IPS DF 6.9 (cell line): ENCODE data around the gene MAGEF1.
A peak's percentile ranks its signal among the peaks of the same experiment; 100 is the strongest.

Experiments used
- DNase-seq: peaks from one replicate; pipeline ENCODE4 v3.0.0-alpha.2; 2013; ENCODE audit warnings: low read depth, low spot score
- H3K27ac ChIP-seq: one replicate; pipeline ENCODE4 v1.5.1; 2013; ENCODE audit warnings: low read length, control low read depth
- H3K27me3 ChIP-seq: 2 replicates; pipeline ENCODE4 v1.6.1; 2013; ENCODE audit warnings: mild to moderate bottlenecking, low read length; ENCODE audit not compliant: control insufficient read depth, insufficient read depth
- H3K36me3 ChIP-seq: 2 replicates; pipeline ENCODE4 v1.6.1; 2013; ENCODE audit warnings: low read length; ENCODE audit not compliant: control insufficient read depth, insufficient read depth
- H3K4me1 ChIP-seq: 2 replicates; pipeline ENCODE4 v1.6.1; 2013; ENCODE audit warnings: low read length; ENCODE audit not compliant: control insufficient read depth, insufficient read depth
- H3K4me3 ChIP-seq: 2 replicates; pipeline ENCODE4 v1.5.1; 2013; ENCODE audit warnings: mild to moderate bottlenecking, low read length
- H3K9me3 ChIP-seq: 2 replicates; pipeline ENCODE4 v1.6.1; 2013; ENCODE audit warnings: low read length, inconsistent platforms; ENCODE audit not compliant: control insufficient read depth, insufficient read depth
- WGBS: extraction: QIAGEN DNeasy Blood & Tissue Kit; methylation state at CpG from one replicate; pipeline ENCODE4 v1.1.7; 2013; ENCODE audit warnings: mixed read lengths, missing lambda C conversion rate; ENCODE audit not compliant: insufficient read length, insufficient coverage; 5-methylcytosine and 5-hydroxymethylcytosine counted together

The MAGEF1 gene, protein sequence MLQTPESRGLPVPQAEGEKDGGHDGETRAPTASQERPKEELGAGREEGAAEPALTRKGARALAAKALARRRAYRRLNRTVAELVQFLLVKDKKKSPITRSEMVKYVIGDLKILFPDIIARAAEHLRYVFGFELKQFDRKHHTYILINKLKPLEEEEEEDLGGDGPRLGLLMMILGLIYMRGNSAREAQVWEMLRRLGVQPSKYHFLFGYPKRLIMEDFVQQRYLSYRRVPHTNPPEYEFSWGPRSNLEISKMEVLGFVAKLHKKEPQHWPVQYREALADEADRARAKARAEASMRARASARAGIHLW

GRCh38 chr3:184711493-184712247 lies at the start of gene MAGEF1:
MAGEF1 (minus strand) TSS chr3:184712064; CDS start chr3:184711821, 243 bp downstream.
- no peaks in the 10 kb centered on the region for H3K36me3 ChIP-seq
- no peaks in the 10 kb centered on the region for H3K27me3 ChIP-seq
- H3K4me1 ChIP-seq: peaks cover 3% of the 10 kb centered on the region; the same call in 1 of the 2 replicates
- DNase-seq: peak; percentile 61
- H3K27ac ChIP-seq: no peak within 1 kb of the TSS
- no CpG with 5 or more reads among the region's 67 CpGs for WGBS
- peak within 1 kb of the TSS; percentile 91 for H3K4me3 ChIP-seq
- no peaks in the 10 kb centered on the region for H3K9me3 ChIP-seq

GRCh38 chr3:184761075-184761841 lies 49.4 kb upstream of the MAGEF1 start:
- Histone ChIP-seq H3K27ac (no peak overlapping the region), H3K36me3 (no peaks in the 10 kb centered on the region), H3K27me3 (no peaks in the 10 kb centered on the region), H3K4me1 (peaks cover 8% of the 10 kb centered on the region), H3K4me3 (no peak overlapping the region), H3K9me3 (no peaks in the 10 kb centered on the region)
- DNase-seq: no peak
- 100% methylated on average over 1 of the region's 13 CpGs for WGBS

- Histone ChIP-seq H3K4me3 (no peak overlapping the region), H3K27ac (no peak overlapping the region)
These were observed 48.6 kb upstream of the MAGEF1 start for GRCh38 chr3:184760337-184761074.

GRCh38 chr3:184759666-184760200 lies 47.9 kb upstream of the MAGEF1 start:
- peaks cover 12% of the 10 kb centered on the region for H3K4me1 ChIP-seq
- no peak overlapping the region for H3K4me3 ChIP-seq
- WGBS: no CpG with 5 or more reads among the region's 14 CpGs
- no peak overlapping the region for H3K27ac ChIP-seq
- no peaks in the 10 kb centered on the region for H3K36me3 ChIP-seq
- DNase-seq: no peak
- H3K27me3 ChIP-seq: no peaks in the 10 kb centered on the region
- no peaks in the 10 kb centered on the region for H3K9me3 ChIP-seq

More at GRCh38 chr3:184760337-184761074, 48.6 kb upstream of the MAGEF1 start:
- Histone ChIP-seq H3K4me1 (peaks cover 10% of the 10 kb centered on the region), H3K36me3 (no peaks in the 10 kb centered on the region), H3K27me3 (no peaks in the 10 kb centered on the region), H3K9me3 (no peaks in the 10 kb centered on the region)
- 100% methylated on average over 1 of the region's 8 CpGs for WGBS
- no peak for DNase-seq

DNA sequence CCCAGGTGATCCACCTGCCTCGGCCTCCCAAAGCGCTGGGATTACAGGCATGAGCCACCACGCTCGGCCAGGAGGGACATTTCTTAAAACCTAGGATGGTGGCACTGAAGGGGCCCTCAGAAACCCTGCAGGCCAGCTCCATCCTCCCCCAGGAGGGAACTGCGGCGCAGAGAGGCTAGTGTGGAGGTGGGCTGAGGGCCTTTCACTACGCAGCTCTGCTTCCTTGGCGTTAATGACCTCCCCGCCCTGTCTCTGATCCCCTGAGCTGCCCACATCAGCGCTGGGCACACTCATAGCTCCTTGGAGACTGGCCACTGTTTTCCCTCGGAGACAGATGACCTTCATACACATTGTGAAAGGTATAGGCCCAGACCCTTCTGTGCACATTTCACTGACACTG lies 46.2 kb upstream of the MAGEF1 start:
- no peak for DNase-seq
- no peak overlapping the region for H3K4me3 ChIP-seq
- H3K27me3 ChIP-seq: no peaks in the 10 kb centered on the region
- H3K36me3 ChIP-seq: no peaks in the 10 kb centered on the region
- no peaks in the 10 kb centered on the region for H3K9me3 ChIP-seq
- peaks cover 12% of the 10 kb centered on the region for H3K4me1 ChIP-seq
- no peak overlapping the region for H3K27ac ChIP-seq
- WGBS: no CpG with 5 or more reads among the region's 11 CpGs

GRCh38 chr3:184757022-184757651 lies 45.3 kb upstream of the MAGEF1 start:
- no peak overlapping the region for H3K4me3 ChIP-seq
- no peak overlapping the region for H3K27ac ChIP-seq
- H3K4me1 ChIP-seq: peaks cover 12% of the 10 kb centered on the region
- WGBS: no CpG with 5 or more reads among the region's 17 CpGs
- H3K36me3 ChIP-seq: no peaks in the 10 kb centered on the region
- no peaks in the 10 kb centered on the region for H3K9me3 ChIP-seq
- no peaks in the 10 kb centered on the region for H3K27me3 ChIP-seq
- no peak for DNase-seq

GRCh38 chr3:184756151-184757021 lies 44.5 kb upstream of the MAGEF1 start:
- WGBS: no CpG with 5 or more reads among the region's 13 CpGs

GRCh38 chr3:184755315-184755731 lies 43.5 kb upstream of the MAGEF1 start:
- Histone ChIP-seq H3K4me1 (peaks cover 13% of the 10 kb centered on the region), H3K36me3 (no peaks in the 10 kb centered on the region), H3K27ac (no peak overlapping the region), H3K9me3 (no peaks in the 10 kb centered on the region), H3K4me3 (no peak overlapping the region), H3K27me3 (no peaks in the 10 kb centered on the region)
- no CpG with 5 or more reads among the region's 8 CpGs for WGBS
- no peak for DNase-seq

More at GRCh38 chr3:184756151-184757021, 44.5 kb upstream of the MAGEF1 start:
- DNase-seq: no peak
- no peaks in the 10 kb centered on the region for H3K9me3 ChIP-seq
- no peaks in the 10 kb centered on the region for H3K27me3 ChIP-seq
- H3K4me3 ChIP-seq: no peak overlapping the region
- no peaks in the 10 kb centered on the region for H3K36me3 ChIP-seq
- no peak overlapping the region for H3K27ac ChIP-seq
- H3K4me1 ChIP-seq: peaks cover 15% of the 10 kb centered on the region

- no peak overlapping the region for H3K27ac ChIP-seq
- no peak overlapping the region for H3K4me3 ChIP-seq
- no peaks in the 10 kb centered on the region for H3K9me3 ChIP-seq
- H3K4me1 ChIP-seq: peaks cover 13% of the 10 kb centered on the region
- DNase-seq: no peak
- H3K27me3 ChIP-seq: no peaks in the 10 kb centered on the region
- H3K36me3 ChIP-seq: no peaks in the 10 kb centered on the region
- no CpG with 5 or more reads among the region's 5 CpGs for WGBS
These were observed 40.5 kb upstream of the MAGEF1 start for GRCh38 chr3:184752361-184752760.
